ENCODE data around the gene TNN. TPM values are rescaled to one million over a fixed set of nuclear protein-coding genes. Genes with fewer than 3 reads are reported as not detected.

TNN gene
- total and polyA plus RNA-seq, 2 experiments from 2014 or later = 0.18 to 0.31 TPM

- TF ChIP-seq STAT1 (IDR thresholded peaks at IDR 0.05; ENCODE audit: unreplicated experiment) (no peak), NANOG (IDR thresholded peaks at IDR 0.05; ENCODE audit: borderline replicate concordance) (no peak)
Observed at GRCh38 chr1:175172503-175172902, 104.9 kb downstream of the TNN start (continued).

GRCh38 chr1:175173531-175173930, 105.9 kb downstream of the TNN start:
- H3K9me3 Mint-ChIP-seq = no peaks in the 10 kb centered on the region
- TF ChIP-seq ZNF331 (CRISPR knock-in tag; IDR thresholded peaks at IDR 0.05; ENCODE audit: low read depth) (no peak), JUNB (IDR thresholded peaks at IDR 0.05; ENCODE audit: unreplicated experiment) (no peak), CREB1 (CRISPR knock-in tag; IDR thresholded peaks at IDR 0.05; ENCODE audit: low read depth) (no peak), NANOG (IDR thresholded peaks at IDR 0.05; ENCODE audit: borderline replicate concordance) (no peak), ZNF462 (CRISPR knock-in tag; IDR thresholded peaks at IDR 0.05) (no peak), EZH2 (IDR thresholded peaks at IDR 0.05; ENCODE audit: low read depth, unreplicated experiment) (no peak), ETS1 (IDR thresholded peaks at IDR 0.05) (no peak), CTCF (conservative IDR thresholded peaks at IDR 0.05; ENCODE audit: low read depth in 2 of 2) (no peak), ZNF114 (CRISPR knock-in tag; IDR thresholded peaks at IDR 0.05) (no peak), POLR2AphosphoS5 (IDR thresholded peaks at IDR 0.05; ENCODE audit: low read depth) (no peak), REST (IDR thresholded peaks at IDR 0.05; ENCODE audit: unreplicated experiment) (no peak), EZH2phosphoT487 (IDR thresholded peaks at IDR 0.05; ENCODE audit: unreplicated experiment) (no peak), STAT1 (IDR thresholded peaks at IDR 0.05; ENCODE audit: unreplicated experiment) (no peak)
- Histone ChIP-seq H3K9me2 (ENCODE audit: insufficient read depth) (no peaks in the 10 kb centered on the region), H3F3A (replicated peaks; ENCODE audit: low read depth) (no peaks in the 10 kb centered on the region), H3K4me1 (ENCODE audit: insufficient read depth) (no peaks in the 10 kb centered on the region), H3K36me3 (ENCODE audit: insufficient read depth) (no peaks in the 10 kb centered on the region), H3K27ac (ENCODE audit: low read depth) (no peak overlapping the region), H3K4me3 (no peak overlapping the region), H3K79me2 (replicated peaks; ENCODE audit: insufficient read depth) (no peaks in the 10 kb centered on the region), H3K27me3 (ENCODE audit: insufficient read depth) (no peaks in the 10 kb centered on the region), H2AFZ (no peak overlapping the region), H3K4me2 (no peak overlapping the region), H4K20me1 (replicated peaks; ENCODE audit: insufficient read depth) (no peaks in the 10 kb centered on the region)
- no peaks in the 10 kb centered on the region for H3K4me1 Mint-ChIP-seq
- no peak for ATAC-seq
- peaks cover 3% of the 10 kb centered on the region for H3K27me3 Mint-ChIP-seq (ENCODE audit: insufficient read depth, low read depth, poor library complexity)
- DNase-seq (ENCODE audit: low spot score) = no peak
- H3K36me3 Mint-ChIP-seq (ENCODE audit: low read depth) = peaks cover 3% of the 10 kb centered on the region; the same call in 1 of the 3 replicates
- H3K27ac Mint-ChIP-seq = no peak overlapping the region
- no peak overlapping the region for H3K4me3 Mint-ChIP-seq

Data from GM23338 (cell line).